DMS 273 (cell line): ENCODE data around the gene HDAC4.
"Not testable (repeated sequence)": the region's sequence is repeated elsewhere in the genome, so short reads cannot be mapped to it uniquely, and the experiment has no call there.

Experiments used
- DNase-seq: peaks from one replicate; lab custom pipeline; 2025; ENCODE audit not compliant: unreplicated experiment; lab: John Stamatoyannopoulos, UW

Gene HDAC4

GRCh38 chr2:239180526-239181073, 220.2 kb downstream of the HDAC4 start:
- no peak for DNase-seq

- DNase-seq = no peak
Observed at GRCh38 chr2:239179851-239180371, 220.9 kb downstream of the HDAC4 start.

GRCh38 chr2:239178954-239179353, 221.9 kb downstream of the HDAC4 start:
- no peak for DNase-seq

GRCh38 chr2:239178484-239178883, 222.3 kb downstream of the HDAC4 start:
- DNase-seq = no peak

GRCh38 chr2:239177908-239178307, 222.9 kb downstream of the HDAC4 start:
- DNase-seq = no peak

GRCh38 chr2:239177325-239177724, 223.5 kb downstream of the HDAC4 start:
- DNase-seq = no peak

- not testable (repeated sequence) for DNase-seq
Observed at GRCh38 chr2:239176138-239176803, 224.5 kb downstream of the HDAC4 start.

GRCh38 chr2:239175181-239175580, 225.6 kb downstream of the HDAC4 start:
- DNase-seq = no peak

GRCh38 chr2:239173301-239173700, 227.5 kb downstream of the HDAC4 start:
- DNase-seq = no peak

GRCh38 chr2:239171643-239172042, 229.2 kb downstream of the HDAC4 start:
- no peak for DNase-seq

GRCh38 chr2:239169311-239170048, 231.3 kb downstream of the HDAC4 start:
- no peak for DNase-seq

GRCh38 chr2:239168575-239168974, 232.2 kb downstream of the HDAC4 start:
- DNase-seq = no peak

GRCh38 chr2:239167766-239168444, 232.9 kb downstream of the HDAC4 start:
- no peak for DNase-seq

GRCh38 chr2:239167011-239167673, 233.7 kb downstream of the HDAC4 start:
- no peak for DNase-seq

GRCh38 chr2:239166201-239166834, 234.5 kb downstream of the HDAC4 start:
- no peak for DNase-seq

- DNase-seq = no peak
Observed at GRCh38 chr2:239165206-239165831, 235.5 kb downstream of the HDAC4 start.

GRCh38 chr2:239164335-239164871, 236.4 kb downstream of the HDAC4 start:
- DNase-seq = no peak

GRCh38 chr2:239163688-239164334, 237.0 kb downstream of the HDAC4 start:
- DNase-seq = no peak

- no peak for DNase-seq
Observed at GRCh38 chr2:239162976-239163687, 237.7 kb downstream of the HDAC4 start.
